Endodermal cell (in vitro differentiated cells): ENCODE measurements around the gene SUSD3. TPM values are rescaled to one million over a fixed set of nuclear protein-coding genes. Genes with fewer than 3 reads are reported as not detected.
A peak's percentile ranks its signal among the peaks of the same experiment; 100 is the strongest.
"Not testable (repeated sequence)": the region's sequence is repeated elsewhere in the genome, so short reads cannot be mapped to it uniquely, and the experiment has no call there.

Source experiments
- DNase-seq: peaks from one replicate; pipeline ENCODE4 v3.0.0-alpha.2; 2017
- H3K27ac ChIP-seq: 2 replicates; pipeline ENCODE4 v1.5.1; 2013; ENCODE audit warnings: mild to moderate bottlenecking, low read depth, low read length, moderate library complexity
- H3K27me3 ChIP-seq: 2 replicates; pipeline ENCODE4 v1.6.1; 2013; ENCODE audit warnings: mild to moderate bottlenecking, low read length, moderate library complexity; ENCODE audit not compliant: insufficient read depth, control insufficient read depth, poor library complexity, severe bottlenecking
- H3K36me3 ChIP-seq: 2 replicates; pipeline ENCODE4 v1.7.0; 2013; ENCODE audit warnings: mild to moderate bottlenecking, low read length, moderate library complexity; ENCODE audit not compliant: control insufficient read depth, insufficient read depth
- H3K4me1 ChIP-seq: one replicate; pipeline ENCODE4 v1.7.0; 2013; ENCODE audit warnings: low read length; ENCODE audit not compliant: control insufficient read depth, insufficient read depth
- H3K4me3 ChIP-seq: 2 replicates; pipeline ENCODE4 v1.5.1; 2013; ENCODE audit warnings: mild to moderate bottlenecking, low read length, moderate library complexity
- H3K9ac ChIP-seq: 2 replicates; pipeline ENCODE4 v1.6.1; 2013; ENCODE audit warnings: mild to moderate bottlenecking, low read length, moderate library complexity; ENCODE audit not compliant: poor library complexity, severe bottlenecking; ENCODE audit errors: extremely low read depth
- H3K9me3 ChIP-seq: 2 replicates; pipeline ENCODE4 v1.6.1; 2013; ENCODE audit warnings: mild to moderate bottlenecking, low read length, moderate library complexity; ENCODE audit not compliant: control insufficient read depth
- H3K27ac Mint-ChIP-seq: 2 replicates; pipeline ENCODE4 v1.8.0; 2020; ENCODE audit warnings: mixed read lengths
- H3K27me3 Mint-ChIP-seq: 2 replicates; pipeline ENCODE4 v1.8.0; 2021; ENCODE audit warnings: mild to moderate bottlenecking, mixed read lengths; ENCODE audit not compliant: insufficient read depth
- H3K36me3 Mint-ChIP-seq: 2 replicates; pipeline ENCODE4 v1.8.0; 2020; ENCODE audit warnings: low read depth, mixed read lengths
- H3K4me1 Mint-ChIP-seq: 2 replicates; pipeline ENCODE4 v1.8.0; 2020; ENCODE audit warnings: mixed read lengths
- H3K4me3 Mint-ChIP-seq: 2 replicates; pipeline ENCODE4 v1.8.0; 2020; ENCODE audit warnings: mild to moderate bottlenecking, moderate library complexity, mixed read lengths
- H3K9me3 Mint-ChIP-seq: 2 replicates; pipeline ENCODE4 v1.8.0; 2020; ENCODE audit warnings: mild to moderate bottlenecking, mixed read lengths
- WGBS, 2 experiments: methylation state at CpG; one replicate each; pipeline versions ENCODE4 v1.1.5 to v1.1.7; 2013; ENCODE audit warnings: missing lambda C conversion rate in 2 of 2, mixed read lengths in 1 of 2; ENCODE audit not compliant: insufficient coverage in 1 of 2, insufficient read length in 1 of 2; 5-methylcytosine and 5-hydroxymethylcytosine counted together
- total RNA-seq, 2 donors: library from RNA; stranded (reverse); fragmentation: NEBNext Ultra II Directional in 1 of 2; extraction: Animal tissue kit (Norgen Biotek cat#: 25700) in 1 of 2; gene quantifications; 2 replicates in 1 of 2; 3 replicates in 1 of 2; pipeline ENCODE4 v1.2.1, GENCODE V29; 2021
- TF ChIP-seq, protein P1 (sequence below): fragments of 200-600 bp; sonication (generic); conservative IDR thresholded peaks from 2 replicates; pipeline ENCODE4 v1.5.0; 2021; ENCODE audit warnings: antibody characterized with exemption, mild to moderate bottlenecking

Gene SUSD3
- total RNA-seq, 2 donors from 2014 or later = 5.1 to 5.9 TPM

DNA sequence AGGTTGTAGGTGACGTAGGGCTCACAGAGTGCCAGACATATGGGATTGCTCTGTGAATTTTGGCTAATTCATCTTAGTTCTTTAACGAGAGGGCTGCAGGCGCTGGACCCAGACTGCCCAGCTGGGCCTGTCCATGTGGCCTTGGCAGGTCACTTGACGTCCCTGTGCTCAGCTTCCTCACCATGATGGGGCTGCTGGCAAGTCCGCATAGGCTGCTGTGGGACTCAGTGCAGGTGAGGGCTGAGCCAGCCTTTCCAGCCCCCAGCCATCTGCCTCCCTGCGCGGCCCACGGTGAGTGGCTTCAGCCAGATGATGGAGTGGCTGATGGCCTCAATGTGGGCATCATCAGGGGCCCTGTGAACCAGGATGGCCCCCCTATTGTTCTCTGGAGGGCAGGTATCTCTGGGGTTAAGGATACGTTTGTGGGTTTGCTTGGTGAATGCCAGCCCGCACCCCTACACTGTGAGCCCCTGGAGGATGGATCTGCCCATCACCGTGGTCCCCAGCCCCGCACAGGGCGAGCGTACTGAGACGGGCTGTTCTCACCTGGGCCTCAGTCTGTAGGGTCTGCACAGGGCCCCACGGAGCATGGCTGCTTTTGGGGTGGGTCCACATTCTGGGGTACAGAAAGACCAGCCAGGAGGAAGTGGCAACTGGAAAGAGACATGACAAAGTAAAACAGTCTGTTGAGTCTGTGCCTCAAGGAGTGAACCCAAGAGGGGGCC, 41.2 kb downstream of the SUSD3 start:
- Mint-ChIP-seq H3K4me3 (no peak overlapping the region), H3K27ac (no peak overlapping the region), H3K4me1 (peaks cover 5% of the 10 kb centered on the region), H3K36me3 (peaks cover 1% of the 10 kb centered on the region), H3K9me3 (peaks cover 14% of the 10 kb centered on the region), H3K27me3 (peaks cover 4% of the 10 kb centered on the region)
- no peak overlapping the region for H3K9ac ChIP-seq
- peaks cover 7% of the 10 kb centered on the region for H3K4me1 ChIP-seq
- H3K36me3 ChIP-seq = no peaks in the 10 kb centered on the region
- DNase-seq = peak; percentile 41
- WGBS, 2 experiments = 93 to 95% methylated on average over 5 to 16 of the region's 16 CpGs
- no peak overlapping the region for H3K4me3 ChIP-seq
- TF ChIP-seq, protein P1, sequence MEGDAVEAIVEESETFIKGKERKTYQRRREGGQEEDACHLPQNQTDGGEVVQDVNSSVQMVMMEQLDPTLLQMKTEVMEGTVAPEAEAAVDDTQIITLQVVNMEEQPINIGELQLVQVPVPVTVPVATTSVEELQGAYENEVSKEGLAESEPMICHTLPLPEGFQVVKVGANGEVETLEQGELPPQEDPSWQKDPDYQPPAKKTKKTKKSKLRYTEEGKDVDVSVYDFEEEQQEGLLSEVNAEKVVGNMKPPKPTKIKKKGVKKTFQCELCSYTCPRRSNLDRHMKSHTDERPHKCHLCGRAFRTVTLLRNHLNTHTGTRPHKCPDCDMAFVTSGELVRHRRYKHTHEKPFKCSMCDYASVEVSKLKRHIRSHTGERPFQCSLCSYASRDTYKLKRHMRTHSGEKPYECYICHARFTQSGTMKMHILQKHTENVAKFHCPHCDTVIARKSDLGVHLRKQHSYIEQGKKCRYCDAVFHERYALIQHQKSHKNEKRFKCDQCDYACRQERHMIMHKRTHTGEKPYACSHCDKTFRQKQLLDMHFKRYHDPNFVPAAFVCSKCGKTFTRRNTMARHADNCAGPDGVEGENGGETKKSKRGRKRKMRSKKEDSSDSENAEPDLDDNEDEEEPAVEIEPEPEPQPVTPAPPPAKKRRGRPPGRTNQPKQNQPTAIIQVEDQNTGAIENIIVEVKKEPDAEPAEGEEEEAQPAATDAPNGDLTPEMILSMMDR = no peak
- no peaks in the 10 kb centered on the region for H3K9me3 ChIP-seq
- H3K27me3 ChIP-seq = no peaks in the 10 kb centered on the region
- no peak overlapping the region for H3K27ac ChIP-seq

- Mint-ChIP-seq H3K27ac (no peak overlapping the region), H3K4me3 (no peak overlapping the region), H3K4me1 (peaks cover 5% of the 10 kb centered on the region), H3K27me3 (peaks cover 4% of the 10 kb centered on the region), H3K36me3 (peaks cover 1% of the 10 kb centered on the region), H3K9me3 (peaks cover 14% of the 10 kb centered on the region)
- Histone ChIP-seq H3K9me3 (no peaks in the 10 kb centered on the region), H3K4me1 (peaks cover 7% of the 10 kb centered on the region), H3K9ac (no peak overlapping the region), H3K27ac (no peak overlapping the region), H3K27me3 (no peaks in the 10 kb centered on the region), H3K4me3 (no peak overlapping the region), H3K36me3 (no peaks in the 10 kb centered on the region)
- TF ChIP-seq, protein P1 = no peak
- WGBS, 2 experiments = 94 to 100% methylated on average over 4 to 7 of the region's 8 CpGs
- DNase-seq = peak; percentile 17
Observed at GRCh38 chr9:93100276-93100636, 41.8 kb downstream of the SUSD3 start.

DNA sequence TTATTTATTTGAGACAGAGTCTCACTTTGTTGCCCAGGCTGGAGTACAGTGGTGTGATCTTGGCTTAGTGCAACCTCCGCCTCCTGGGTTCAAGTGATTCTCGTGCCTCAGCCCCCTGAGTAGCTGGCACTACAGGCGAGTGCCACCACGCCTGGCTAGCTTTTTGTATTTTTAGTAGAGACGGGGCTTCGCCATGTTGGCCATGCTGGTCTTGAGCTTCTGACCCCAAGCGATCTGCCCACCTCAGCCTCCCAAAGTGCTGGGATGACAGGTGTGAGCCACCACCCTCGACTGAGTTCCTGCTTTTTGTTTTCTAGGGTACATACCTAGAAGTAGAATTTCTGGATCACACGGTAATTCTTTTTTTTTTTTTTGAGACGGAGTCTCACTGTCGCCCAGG, 42.6 kb downstream of the SUSD3 start:
- H3K4me1 ChIP-seq, H3K36me3 Mint-ChIP-seq, H3K9me3 ChIP-seq, H3K27ac ChIP-seq, H3K4me3 Mint-ChIP-seq, H3K4me3 ChIP-seq, H3K27me3 Mint-ChIP-seq, H3K27me3 ChIP-seq, H3K27ac Mint-ChIP-seq, H3K9ac ChIP-seq, H3K4me1 Mint-ChIP-seq, H3K36me3 ChIP-seq: not testable (repeated sequence)
- peaks cover 14% of the 10 kb centered on the region for H3K9me3 Mint-ChIP-seq
- WGBS, 2 experiments = 92 to 95% methylated on average over 9 to 11 of the region's 11 CpGs
- DNase-seq = peak; percentile 1
